K562 (cell line): ENCODE data around the gene MTA1. TPM values are rescaled to one million over a fixed set of nuclear protein-coding genes. Genes with fewer than 3 reads are reported as not detected.

Experiments
- ATAC-seq: fragments of 200-7000 bp; cut with Tn5 transposase; 3 replicates; pipeline ENCODE4 v1.9.1; 2020; ENCODE audit warnings: moderate library complexity
- BruUV-seq: library from RNA; stranded (reverse); fragments of 400-500 nt; replicated peaks from 2 replicates; lab custom pipeline; 2021; lab: Mats Ljungman, UMichigan
- CTCF ChIA-PET: fragments of 300-600 bp; formaldehyde crosslinking; extraction: SDS; loops from one replicate; lab custom pipeline; 2021; ENCODE audit warnings: low intra/inter-chr PET ratio; lab: Yijun Ruan, JAX
- POLR2A ChIA-PET: fragments of 300-600, 350-650 bp; sonication (Branson Sonifier 250); formaldehyde crosslinking; extraction: SDS; loops from one replicate; lab custom pipeline; 2021; ENCODE audit warnings: antibody characterized with exemption, inconsistent platforms; lab: Yijun Ruan, JAX
- DNase-seq, 4 experiments: peaks; one replicate each; pipeline versions ENCODE4 v3.0.0 to v3.0.0-alpha.2; 2011 to 2018; ENCODE audit warnings: low spot score in 3 of 4, mixed read lengths in 3 of 4; ENCODE audit errors: extremely low read depth in 1 of 4
- FAIRE-seq: peaks from 2 replicates; lab custom pipeline; 2011; peaks lifted over from hg19 to GRCh38; lab: Jason Lieb, UNC
- H2AFZ ChIP-seq: 2 replicates; pipeline ENCODE4 v1.6.0; 2011; ENCODE audit warnings: low read depth, low read length, control low read depth, inconsistent platforms
- H3K27ac ChIP-seq: fragments of 200-600 bp; 3 replicates; pipeline ENCODE4 v1.8.0; 2011; ENCODE audit warnings: low read depth, mild to moderate bottlenecking, control low read depth, inconsistent platforms, low read length, moderate library complexity, mixed read lengths; ENCODE audit errors: extremely low read depth
- H3K27me3 ChIP-seq, 2 experiments: fragments of 300-600 bp in 1 of 2; 2 replicates in 1 of 2; 3 replicates in 1 of 2; pipeline versions ENCODE4 v1.6.0 to v1.8.0; 2011; ENCODE audit warnings: inconsistent platforms in 2 of 2, low read length in 2 of 2, mild to moderate bottlenecking in 1 of 2, mixed read lengths in 1 of 2, moderate library complexity in 1 of 2; ENCODE audit not compliant: control insufficient read depth in 2 of 2, insufficient read depth in 2 of 2
- H3K36me3 ChIP-seq: fragments of 300-600 bp; 3 replicates; pipeline ENCODE4 v1.8.0; 2011; ENCODE audit warnings: mild to moderate bottlenecking, low read length, inconsistent platforms; ENCODE audit not compliant: control insufficient read depth, insufficient read depth
- H3K4me1 ChIP-seq, 2 experiments: fragments of 200-600 bp in 1 of 2; replicated peaks in 1 of 2; 2 replicates in 1 of 2; 3 replicates in 1 of 2; pipeline versions ENCODE4 v1.5.1 to v1.8.0; 2011; ENCODE audit warnings: inconsistent platforms in 2 of 2, low read length in 2 of 2, mild to moderate bottlenecking in 1 of 2, mixed read lengths in 1 of 2, moderate library complexity in 1 of 2; ENCODE audit not compliant: control insufficient read depth in 2 of 2, insufficient read depth in 2 of 2
- H3K4me2 ChIP-seq: 2 replicates; pipeline ENCODE4 v1.6.1; 2011; ENCODE audit warnings: low read length, control low read depth, inconsistent platforms, mixed read lengths; ENCODE audit not compliant: insufficient read depth
- H3K4me3 ChIP-seq: fragments of 200-600 bp; sonication (generic), shearing (Covaris generic); 2 replicates; pipeline ENCODE4 v1.5.1; 2016; ENCODE audit warnings: control low read depth, inconsistent platforms
- H3K79me2 ChIP-seq: fragments of 200-600 bp; 3 replicates; pipeline ENCODE4 v1.8.0; 2011; ENCODE audit warnings: low read length, inconsistent platforms; ENCODE audit not compliant: control insufficient read depth, insufficient read depth
- H3K9ac ChIP-seq, 2 experiments: 2 replicates each; pipeline versions ENCODE4 v1.6.0 to v1.6.1; 2011; ENCODE audit warnings: low read depth in 2 of 2, low read length in 2 of 2, control low read depth in 1 of 2, inconsistent platforms in 1 of 2, mild to moderate bottlenecking in 1 of 2, mixed read lengths in 1 of 2; ENCODE audit not compliant: insufficient read depth in 1 of 2
- H3K9me1 ChIP-seq: one replicate; pipeline ENCODE4 v1.6.0; 2011; ENCODE audit warnings: inconsistent platforms, mild to moderate bottlenecking, low read length, moderate library complexity; ENCODE audit not compliant: control insufficient read depth, insufficient read depth
- H3K9me3 ChIP-seq: replicated peaks from 2 replicates; pipeline ENCODE4 v1.5.1; 2011; ENCODE audit warnings: low read depth, low read length, inconsistent platforms; ENCODE audit not compliant: control insufficient read depth, insufficient read depth
- H4K20me1 ChIP-seq: replicated peaks from 2 replicates; pipeline ENCODE4 v1.6.1; 2011; ENCODE audit warnings: low read length, inconsistent platforms, mixed read lengths; ENCODE audit not compliant: control insufficient read depth, insufficient read depth
- POLR2G ChIP-seq: fragments of 200-400 bp; formaldehyde crosslinking; IDR thresholded peaks from 2 replicates; pipeline ENCODE4 v1.6.1; 2017; ENCODE audit warnings: low read depth, mild to moderate bottlenecking, antibody characterized with exemption, low read length, moderate library complexity
- RBM22 ChIP-seq: fragments of 200-400 bp; formaldehyde crosslinking; IDR thresholded peaks from 2 replicates; pipeline ENCODE4 v1.6.1; 2018; ENCODE audit warnings: low read length, low read depth; ENCODE audit not compliant: poor library complexity, severe bottlenecking
- ZC3H8 ChIP-seq: fragments of 450-650 bp; IDR thresholded peaks from 2 replicates; pipeline ENCODE4 v1.6.1; 2017
- ZNF79 ChIP-seq: fragments of 250-450 bp; sonication (Bioruptor Pico); IDR thresholded peaks from 2 replicates; pipeline ENCODE4 v1.4.0; 2020; ENCODE audit warnings: low read depth, mild to moderate bottlenecking, moderate library complexity
- WGBS: fragments of 100-300 bp; shearing (Covaris generic); methylation state at CpG from one replicate; pipeline ENCODE4 v1.1.6; 2016; ENCODE audit warnings: low coverage, mixed read lengths; ENCODE audit not compliant: insufficient coverage; ENCODE audit errors: missing lambda C conversion rate; 5-methylcytosine and 5-hydroxymethylcytosine counted together
- in situ Hi-C: fragments of 300-500 bp; cut with MboI; formaldehyde crosslinking; loops from 4 replicates; pipeline ENCODE4 v1.15.0; 2018; ENCODE audit warnings: inconsistent platforms, mixed read lengths
- intact Hi-C: fragments of 100-400 bp; cut with micrococcal nuclease; formaldehyde crosslinking; loops from 2 replicates; pipeline ENCODE4 v1.14.2; 2022
- polyA plus RNA-seq, 8 experiments: library from polyadenylated mRNA; depleted of rRNA in 4 of 8; stranded (reverse) in 5 of 8; unstranded in 3 of 8; fragments of >200 nt; fragmentation: Nextera tagmentation in 2 of 8; fragmentation: Illumina TruSeq in 1 of 8; extraction: Ambion mirVana in 2 of 8; extraction: Trizol in 1 of 8; gene quantifications; 2 replicates each; pipeline versions ENCODE4 v1.2.1 to v1.2.3, GENCODE V29; 2011 to 2014; ENCODE audit warnings: inconsistent platforms in 1 of 8, missing spikeins in 1 of 8
- total RNA-seq, 7 experiments: library from RNA; depleted of rRNA in 6 of 7; stranded (reverse); fragments of >200 nt in 6 of 7; fragmentation: Illumina TruSeq in 2 of 7; extraction: Trizol in 2 of 7; gene quantifications; 2 replicates each; pipeline versions ENCODE4 v1.2.1 to v1.2.3, GENCODE V29; 2011 to 2021; ENCODE audit warnings: low replicate concordance in 1 of 7

The MTA1 gene
- total and polyA plus RNA-seq, 9 of the 15 experiments (the other 6 are each of a cell fraction or from before 2014, with no cell fraction given) = 0.13 to 118 (median 32.3) TPM

DNA sequence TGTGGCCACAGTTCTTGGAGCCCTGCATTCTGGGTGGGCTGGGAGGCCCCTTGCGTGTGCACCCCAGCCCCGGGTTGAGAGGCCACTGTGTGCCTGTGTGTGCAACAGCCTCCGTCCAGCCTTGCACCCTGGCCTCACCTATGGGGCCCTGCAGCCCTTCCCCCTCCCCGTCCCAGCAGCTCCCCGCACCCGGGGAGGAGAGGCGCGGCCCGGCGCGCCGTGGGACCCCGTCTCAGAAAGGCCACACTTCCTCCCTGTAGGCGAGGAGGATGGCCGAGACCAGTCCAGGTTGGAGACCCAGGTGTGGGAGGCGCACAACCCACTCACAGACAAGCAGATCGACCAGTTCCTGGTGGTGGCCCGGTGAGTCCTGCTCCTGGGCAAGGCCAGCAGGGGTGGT is 38.4 kb downstream of the MTA1 start:
- DNase-seq (no peak), FAIRE-seq (no peak), ATAC-seq (no peak; the same call in 2 of the 3 replicates)
- Histone ChIP-seq H3K9ac (no peak overlapping the region), H3K4me3 (no peak overlapping the region), H3K27ac (no peak overlapping the region), H3K9me1 (no peaks in the 10 kb centered on the region), H3K4me1 (peaks cover 0 to 5% of the 10 kb centered on the region in 2 experiments; a peak in 2 of 5 replicates), H3K27me3 (no peaks in the 10 kb centered on the region), H3K4me2 (no peak overlapping the region), H4K20me1 (no peaks in the 10 kb centered on the region), H3K36me3 (peaks cover 63% of the 10 kb centered on the region; the same call in 1 of the 3 replicates), H2AFZ (no peak overlapping the region), H3K9me3 (no peaks in the 10 kb centered on the region), H3K79me2 (no peaks in the 10 kb centered on the region)
- ChIA-PET POLR2A (interaction anchor here (1.7 kb wide), 1 partner anchor 14 kb away, joined by 5 read pairs; no protein-coding TSS in a partner anchor), CTCF (no interaction called here)
- WGBS = 89% methylated on average over 14 of the region's 18 CpGs
- TF ChIP-seq ZNF79 (CRISPR knock-in tag) (no peak), RBM22 (peak; percentile 44), POLR2G (peak; percentile 9; the same call in 1 of the 2 replicates)
- in situ Hi-C loops = no loop called here
- BruUV-seq = no TSS peak
- intact Hi-C loops = no loop called here

DNA sequence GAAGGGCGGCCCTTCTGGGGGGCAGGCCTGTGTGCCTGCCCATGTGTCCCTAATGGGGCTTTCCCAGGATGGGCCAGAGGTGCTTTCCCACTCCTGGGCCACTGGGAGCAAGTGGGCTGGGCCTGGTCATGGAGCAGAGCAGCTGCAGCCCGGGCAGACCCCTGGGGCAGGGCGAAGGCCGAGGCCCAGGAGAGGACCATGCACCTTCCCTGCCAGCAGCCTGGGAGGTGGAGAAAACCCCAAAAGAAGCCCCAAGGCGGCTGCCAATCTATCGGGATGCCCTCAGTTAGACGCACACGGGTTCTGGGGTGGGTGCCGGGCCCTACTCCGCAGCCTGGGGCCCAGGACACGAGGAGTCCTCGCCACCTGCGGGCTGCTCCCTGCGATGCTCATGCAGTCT is 38.9 kb downstream of the MTA1 start:
- H3K36me3 ChIP-seq = peaks cover 64% of the 10 kb centered on the region; the same call in 1 of the 3 replicates
- 78% methylated on average over 6 of the region's 14 CpGs for WGBS
- no peak for DNase-seq
- H3K27me3 ChIP-seq = no peaks in the 10 kb centered on the region
- 0 out of 2 replicates have a peak, but pooled peaks have one; percentile 20 for TF ChIP-seq POLR2G
- TF ChIP-seq ZC3H8 = no peak
- ChIA-PET CTCF (no interaction called here), POLR2A (no interaction called here)
- H2AFZ ChIP-seq = no peak overlapping the region
- H3K4me2 ChIP-seq = no peak overlapping the region
- no peak overlapping the region for H3K4me3 ChIP-seq
- no TSS peak for BruUV-seq
- in situ Hi-C loops = no loop called here
- intact Hi-C loops = no loop called here
- H3K9me1 ChIP-seq = no peaks in the 10 kb centered on the region
- H3K79me2 ChIP-seq = no peaks in the 10 kb centered on the region
- no peaks in the 10 kb centered on the region for H3K9me3 ChIP-seq
- H3K4me1 ChIP-seq = peaks cover 0 to 9% of the 10 kb centered on the region in 2 experiments; a peak in 2 of 5 replicates
- no peak; the same call in 2 of the 3 replicates for ATAC-seq
- H3K27ac ChIP-seq = no peak overlapping the region
- FAIRE-seq = no peak
- H4K20me1 ChIP-seq = no peaks in the 10 kb centered on the region
- no peak overlapping the region for H3K9ac ChIP-seq
